HepG2 (cell line): Measurements from ENCODE around the gene POLR1G.

Source experiments
- EZH2 ChIP-seq: conservative IDR thresholded peaks from 2 replicates; pipeline ENCODE4 v1.6.1; 2012; ENCODE audit warnings: mild to moderate bottlenecking, low read depth, low read length, moderate library complexity
- FOXO1 ChIP-seq: sonication (generic); formaldehyde crosslinking; IDR thresholded peaks from 2 replicates; pipeline ENCODE4 v1.4.0; 2020; ENCODE audit warnings: missing genetic modification reagents
- GATAD1 ChIP-seq: IDR thresholded peaks from 2 replicates; pipeline ENCODE4 v1.6.1; 2016; ENCODE audit warnings: missing genetic modification reagents, missing compliant biosample characterization
- GATAD2A ChIP-seq: IDR thresholded peaks from 2 replicates; pipeline ENCODE4 v1.6.1; 2016
- JDP2 ChIP-seq: sonication (generic); formaldehyde crosslinking; IDR thresholded peaks from 2 replicates; pipeline ENCODE4 v1.8.1; 2022; ENCODE audit warnings: missing genetic modification reagents, borderline replicate concordance
- MAF1 ChIP-seq: sonication (generic); formaldehyde crosslinking; IDR thresholded peaks from 2 replicates; pipeline ENCODE4 v1.5.0; 2020; ENCODE audit warnings: missing genetic modification reagents, borderline replicate concordance
- ZBTB1 ChIP-seq: sonication (generic); formaldehyde crosslinking; IDR thresholded peaks from 2 replicates; pipeline ENCODE4 v1.4.0; 2020; ENCODE audit warnings: missing genetic modification reagents, borderline replicate concordance
- ZNF776 ChIP-seq: sonication (generic); formaldehyde crosslinking; IDR thresholded peaks from 2 replicates; pipeline ENCODE4 v1.4.0; 2020; ENCODE audit warnings: mild to moderate bottlenecking, missing genetic modification reagents
- TF ChIP-seq, protein P1 (sequence below), 2 experiments: IDR thresholded peaks; 2 replicates each; pipeline ENCODE4 v1.6.1; 2011 to 2012; ENCODE audit warnings: low read length in 2 of 2, borderline replicate concordance in 1 of 2, low read depth in 1 of 2, mild to moderate bottlenecking in 1 of 2, moderate library complexity in 1 of 2
- TF ChIP-seq, protein P2 (sequence below), 2 experiments: fragments of 450-650 bp in 1 of 2; sonication (generic) in 1 of 2; formaldehyde crosslinking in 1 of 2; IDR thresholded peaks; 2 replicates each; pipeline versions ENCODE4 v1.6.1 to v1.8.0; 2016 to 2022; ENCODE audit warnings: antibody characterized with exemption in 1 of 2, mild to moderate bottlenecking in 1 of 2, missing genetic modification reagents in 1 of 2
- TF ChIP-seq, protein P3 (sequence below): sonication (generic); formaldehyde crosslinking; IDR thresholded peaks from 2 replicates; pipeline ENCODE4 v1.4.0; 2020; ENCODE audit warnings: missing genetic modification reagents
- TF ChIP-seq, protein P4 (sequence below): sonication (generic); formaldehyde crosslinking; IDR thresholded peaks from 2 replicates; pipeline ENCODE4 v1.5.0; 2020; ENCODE audit warnings: mild to moderate bottlenecking, missing genetic modification reagents, moderate library complexity

DNA sequence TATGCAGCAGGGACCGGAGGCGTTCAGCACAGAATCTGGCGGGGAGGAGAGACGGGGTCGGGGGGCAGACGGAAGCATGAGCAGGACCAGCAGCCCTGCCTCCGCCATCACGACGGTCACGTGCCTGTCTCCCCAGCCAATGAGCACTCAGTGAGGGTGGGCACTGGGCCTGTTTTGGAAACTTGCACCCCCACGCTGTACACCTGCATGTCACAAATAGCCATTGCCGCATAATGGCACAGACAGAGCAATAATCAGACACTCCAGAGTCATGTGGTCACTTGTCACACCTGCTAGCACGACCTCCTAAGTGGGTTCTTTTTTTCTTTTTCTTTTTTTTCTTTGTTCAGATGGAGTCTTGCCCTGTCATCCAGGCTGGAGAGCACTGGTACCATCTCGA is 44.8 kb upstream of the POLR1G start:
- no peak for TF ChIP-seq GATAD1 (CRISPR knock-in tag)
- no peak for TF ChIP-seq FOXO1 (CRISPR knock-in tag)
- no peak for TF ChIP-seq GATAD2A (CRISPR knock-in tag)
- TF ChIP-seq, protein P1, sequence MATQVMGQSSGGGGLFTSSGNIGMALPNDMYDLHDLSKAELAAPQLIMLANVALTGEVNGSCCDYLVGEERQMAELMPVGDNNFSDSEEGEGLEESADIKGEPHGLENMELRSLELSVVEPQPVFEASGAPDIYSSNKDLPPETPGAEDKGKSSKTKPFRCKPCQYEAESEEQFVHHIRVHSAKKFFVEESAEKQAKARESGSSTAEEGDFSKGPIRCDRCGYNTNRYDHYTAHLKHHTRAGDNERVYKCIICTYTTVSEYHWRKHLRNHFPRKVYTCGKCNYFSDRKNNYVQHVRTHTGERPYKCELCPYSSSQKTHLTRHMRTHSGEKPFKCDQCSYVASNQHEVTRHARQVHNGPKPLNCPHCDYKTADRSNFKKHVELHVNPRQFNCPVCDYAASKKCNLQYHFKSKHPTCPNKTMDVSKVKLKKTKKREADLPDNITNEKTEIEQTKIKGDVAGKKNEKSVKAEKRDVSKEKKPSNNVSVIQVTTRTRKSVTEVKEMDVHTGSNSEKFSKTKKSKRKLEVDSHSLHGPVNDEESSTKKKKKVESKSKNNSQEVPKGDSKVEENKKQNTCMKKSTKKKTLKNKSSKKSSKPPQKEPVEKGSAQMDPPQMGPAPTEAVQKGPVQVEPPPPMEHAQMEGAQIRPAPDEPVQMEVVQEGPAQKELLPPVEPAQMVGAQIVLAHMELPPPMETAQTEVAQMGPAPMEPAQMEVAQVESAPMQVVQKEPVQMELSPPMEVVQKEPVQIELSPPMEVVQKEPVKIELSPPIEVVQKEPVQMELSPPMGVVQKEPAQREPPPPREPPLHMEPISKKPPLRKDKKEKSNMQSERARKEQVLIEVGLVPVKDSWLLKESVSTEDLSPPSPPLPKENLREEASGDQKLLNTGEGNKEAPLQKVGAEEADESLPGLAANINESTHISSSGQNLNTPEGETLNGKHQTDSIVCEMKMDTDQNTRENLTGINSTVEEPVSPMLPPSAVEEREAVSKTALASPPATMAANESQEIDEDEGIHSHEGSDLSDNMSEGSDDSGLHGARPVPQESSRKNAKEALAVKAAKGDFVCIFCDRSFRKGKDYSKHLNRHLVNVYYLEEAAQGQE (IDR thresholded peaks at IDR 0.05; ENCODE audit: borderline replicate concordance in 1 of 2, low read depth in 1 of 2, low read length in 2 of 2) = no peak
- no peak for TF ChIP-seq MAF1 (CRISPR knock-in tag)
- TF ChIP-seq, protein P2, sequence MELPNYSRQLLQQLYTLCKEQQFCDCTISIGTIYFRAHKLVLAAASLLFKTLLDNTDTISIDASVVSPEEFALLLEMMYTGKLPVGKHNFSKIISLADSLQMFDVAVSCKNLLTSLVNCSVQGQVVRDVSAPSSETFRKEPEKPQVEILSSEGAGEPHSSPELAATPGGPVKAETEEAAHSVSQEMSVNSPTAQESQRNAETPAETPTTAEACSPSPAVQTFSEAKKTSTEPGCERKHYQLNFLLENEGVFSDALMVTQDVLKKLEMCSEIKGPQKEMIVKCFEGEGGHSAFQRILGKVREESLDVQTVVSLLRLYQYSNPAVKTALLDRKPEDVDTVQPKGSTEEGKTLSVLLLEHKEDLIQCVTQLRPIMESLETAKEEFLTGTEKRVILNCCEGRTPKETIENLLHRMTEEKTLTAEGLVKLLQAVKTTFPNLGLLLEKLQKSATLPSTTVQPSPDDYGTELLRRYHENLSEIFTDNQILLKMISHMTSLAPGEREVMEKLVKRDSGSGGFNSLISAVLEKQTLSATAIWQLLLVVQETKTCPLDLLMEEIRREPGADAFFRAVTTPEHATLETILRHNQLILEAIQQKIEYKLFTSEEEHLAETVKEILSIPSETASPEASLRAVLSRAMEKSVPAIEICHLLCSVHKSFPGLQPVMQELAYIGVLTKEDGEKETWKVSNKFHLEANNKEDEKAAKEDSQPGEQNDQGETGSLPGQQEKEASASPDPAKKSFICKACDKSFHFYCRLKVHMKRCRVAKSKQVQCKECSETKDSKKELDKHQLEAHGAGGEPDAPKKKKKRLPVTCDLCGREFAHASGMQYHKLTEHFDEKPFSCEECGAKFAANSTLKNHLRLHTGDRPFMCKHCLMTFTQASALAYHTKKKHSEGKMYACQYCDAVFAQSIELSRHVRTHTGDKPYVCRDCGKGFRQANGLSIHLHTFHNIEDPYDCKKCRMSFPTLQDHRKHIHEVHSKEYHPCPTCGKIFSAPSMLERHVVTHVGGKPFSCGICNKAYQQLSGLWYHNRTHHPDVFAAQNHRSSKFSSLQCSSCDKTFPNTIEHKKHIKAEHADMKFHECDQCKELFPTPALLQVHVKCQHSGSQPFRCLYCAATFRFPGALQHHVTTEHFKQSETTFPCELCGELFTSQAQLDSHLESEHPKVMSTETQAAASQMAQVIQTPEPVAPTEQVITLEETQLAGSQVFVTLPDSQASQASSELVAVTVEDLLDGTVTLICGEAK (IDR thresholded peaks at IDR 0.05) = no peak
- TF ChIP-seq, protein P2 (CRISPR knock-in tag; IDR thresholded peaks at IDR 0.05) = no peak
- no peak for TF ChIP-seq ZNF776 (CRISPR knock-in tag)
- TF ChIP-seq, protein P3, sequence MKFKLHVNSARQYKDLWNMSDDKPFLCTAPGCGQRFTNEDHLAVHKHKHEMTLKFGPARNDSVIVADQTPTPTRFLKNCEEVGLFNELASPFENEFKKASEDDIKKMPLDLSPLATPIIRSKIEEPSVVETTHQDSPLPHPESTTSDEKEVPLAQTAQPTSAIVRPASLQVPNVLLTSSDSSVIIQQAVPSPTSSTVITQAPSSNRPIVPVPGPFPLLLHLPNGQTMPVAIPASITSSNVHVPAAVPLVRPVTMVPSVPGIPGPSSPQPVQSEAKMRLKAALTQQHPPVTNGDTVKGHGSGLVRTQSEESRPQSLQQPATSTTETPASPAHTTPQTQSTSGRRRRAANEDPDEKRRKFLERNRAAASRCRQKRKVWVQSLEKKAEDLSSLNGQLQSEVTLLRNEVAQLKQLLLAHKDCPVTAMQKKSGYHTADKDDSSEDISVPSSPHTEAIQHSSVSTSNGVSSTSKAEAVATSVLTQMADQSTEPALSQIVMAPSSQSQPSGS = no peak
- TF ChIP-seq, protein P4, sequence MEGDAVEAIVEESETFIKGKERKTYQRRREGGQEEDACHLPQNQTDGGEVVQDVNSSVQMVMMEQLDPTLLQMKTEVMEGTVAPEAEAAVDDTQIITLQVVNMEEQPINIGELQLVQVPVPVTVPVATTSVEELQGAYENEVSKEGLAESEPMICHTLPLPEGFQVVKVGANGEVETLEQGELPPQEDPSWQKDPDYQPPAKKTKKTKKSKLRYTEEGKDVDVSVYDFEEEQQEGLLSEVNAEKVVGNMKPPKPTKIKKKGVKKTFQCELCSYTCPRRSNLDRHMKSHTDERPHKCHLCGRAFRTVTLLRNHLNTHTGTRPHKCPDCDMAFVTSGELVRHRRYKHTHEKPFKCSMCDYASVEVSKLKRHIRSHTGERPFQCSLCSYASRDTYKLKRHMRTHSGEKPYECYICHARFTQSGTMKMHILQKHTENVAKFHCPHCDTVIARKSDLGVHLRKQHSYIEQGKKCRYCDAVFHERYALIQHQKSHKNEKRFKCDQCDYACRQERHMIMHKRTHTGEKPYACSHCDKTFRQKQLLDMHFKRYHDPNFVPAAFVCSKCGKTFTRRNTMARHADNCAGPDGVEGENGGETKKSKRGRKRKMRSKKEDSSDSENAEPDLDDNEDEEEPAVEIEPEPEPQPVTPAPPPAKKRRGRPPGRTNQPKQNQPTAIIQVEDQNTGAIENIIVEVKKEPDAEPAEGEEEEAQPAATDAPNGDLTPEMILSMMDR = no peak
- no peak for TF ChIP-seq ZBTB1 (CRISPR knock-in tag)
- no peak for TF ChIP-seq EZH2
- TF ChIP-seq JDP2 (CRISPR knock-in tag) = no peak
